Measurements from ENCODE around the gene OLFM1.

Gene OLFM1

DNA sequence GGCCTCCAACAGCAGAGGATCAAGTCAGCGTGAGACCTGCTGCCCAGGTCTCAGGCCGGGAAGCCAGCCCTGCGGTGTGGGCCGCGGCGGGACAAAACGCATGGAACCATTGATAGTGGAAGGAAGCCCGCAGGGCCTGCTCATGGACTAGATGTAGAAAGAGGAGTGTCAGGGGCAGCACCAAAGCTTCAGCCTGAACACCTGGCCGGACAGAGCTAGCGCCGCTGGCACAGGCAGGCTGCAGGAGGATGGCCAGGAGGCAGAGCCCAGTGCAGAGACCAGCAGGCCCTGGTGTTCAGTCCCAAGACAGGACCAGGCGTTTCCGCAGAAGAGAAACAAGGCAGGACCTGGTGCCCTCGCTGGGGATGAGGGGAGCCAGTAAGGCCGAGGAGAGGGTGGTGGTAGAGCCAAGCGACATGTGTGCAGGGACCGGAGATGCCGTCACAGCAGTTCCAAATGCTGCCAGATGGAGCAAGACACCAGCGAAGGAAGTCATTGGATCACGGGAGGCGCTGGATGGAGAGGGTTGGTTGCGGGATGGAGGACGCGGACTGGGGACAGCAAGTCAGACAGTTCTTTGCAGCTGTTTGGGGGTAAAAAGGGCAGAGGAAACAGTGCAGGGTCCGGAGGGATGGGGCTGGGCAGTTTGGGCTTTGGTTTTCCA lies 42.1 kb upstream of the OLFM1 start:
- no peak for TF ChIP-seq CTCF (conservative IDR thresholded peaks at IDR 0.05)
- H3K27ac ChIP-seq, result no peak overlapping the region

DNA sequence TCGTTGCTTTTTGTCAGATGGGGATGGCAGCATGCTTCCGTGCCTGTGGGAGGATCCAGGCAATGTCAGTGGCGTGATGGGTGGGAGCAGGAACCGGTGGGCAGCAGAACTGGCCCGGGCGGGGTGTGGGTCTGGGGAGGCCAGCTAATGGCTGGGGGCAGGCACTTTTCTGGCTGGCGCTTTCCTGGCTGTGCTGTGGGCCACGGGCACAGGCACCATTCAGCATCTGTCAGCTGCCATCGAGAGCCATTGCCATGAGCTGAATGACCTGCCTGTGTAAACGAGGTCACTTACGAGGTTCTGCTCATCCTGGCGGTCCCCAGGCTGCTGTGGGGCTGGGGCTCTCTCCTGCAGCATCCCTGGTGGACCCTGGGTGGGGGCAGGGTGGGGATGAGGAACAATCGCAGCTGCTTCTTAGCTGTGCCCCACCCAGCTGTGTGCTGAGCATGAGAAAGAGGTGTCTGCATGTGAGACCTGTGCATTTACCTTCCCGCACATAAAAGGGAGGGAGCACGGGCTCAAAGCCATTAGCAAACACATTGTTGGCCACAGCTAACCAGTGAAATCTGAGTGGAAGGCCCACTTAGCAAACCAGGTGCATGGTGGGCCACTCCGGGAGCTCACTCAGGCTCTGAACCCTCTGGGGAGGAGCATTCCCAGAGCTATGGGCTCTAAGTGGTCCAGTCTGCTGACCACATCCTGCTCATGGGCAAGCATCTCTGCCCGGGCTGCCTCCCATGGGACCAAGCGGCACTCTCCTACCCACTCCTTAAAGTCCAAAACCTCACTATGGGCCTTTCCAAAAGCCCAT lies 41.3 kb upstream of the OLFM1 start:
- no peak for TF ChIP-seq CTCF (conservative IDR thresholded peaks at IDR 0.05)
- H3K27ac ChIP-seq, result no peak overlapping the region

DNA sequence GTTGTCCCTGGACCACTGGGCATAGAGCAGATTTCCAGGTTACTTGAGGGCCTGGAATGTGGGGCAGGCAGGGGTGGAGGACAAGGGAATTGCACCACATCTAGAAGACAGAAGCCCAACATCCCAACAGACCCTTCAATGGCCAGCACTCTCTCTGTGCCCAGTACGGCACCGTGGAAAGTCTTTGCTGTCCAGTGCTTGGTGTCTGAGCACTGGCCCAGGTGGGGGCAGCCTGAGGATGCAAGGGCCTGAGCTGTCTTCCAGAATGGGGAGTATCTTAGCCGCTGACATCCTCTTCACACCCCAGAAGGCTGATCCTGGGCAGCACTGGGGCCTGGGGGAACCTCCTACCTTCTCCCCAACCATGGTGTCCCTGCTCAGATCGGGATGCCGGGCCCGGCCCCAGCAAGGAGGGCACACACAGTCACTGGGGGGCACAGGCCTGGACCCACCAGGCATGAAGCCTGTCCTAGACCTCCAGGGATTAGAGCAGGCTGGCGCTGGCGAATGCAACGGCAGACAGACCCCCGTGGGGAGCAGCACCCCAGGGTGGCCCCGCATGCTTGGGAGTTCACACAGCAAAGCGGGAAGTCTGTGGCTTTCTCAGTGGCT lies 40.6 kb upstream of the OLFM1 start:
- TF ChIP-seq CTCF (conservative IDR thresholded peaks at IDR 0.05), result no peak
- no peak overlapping the region for H3K27ac ChIP-seq

DNA sequence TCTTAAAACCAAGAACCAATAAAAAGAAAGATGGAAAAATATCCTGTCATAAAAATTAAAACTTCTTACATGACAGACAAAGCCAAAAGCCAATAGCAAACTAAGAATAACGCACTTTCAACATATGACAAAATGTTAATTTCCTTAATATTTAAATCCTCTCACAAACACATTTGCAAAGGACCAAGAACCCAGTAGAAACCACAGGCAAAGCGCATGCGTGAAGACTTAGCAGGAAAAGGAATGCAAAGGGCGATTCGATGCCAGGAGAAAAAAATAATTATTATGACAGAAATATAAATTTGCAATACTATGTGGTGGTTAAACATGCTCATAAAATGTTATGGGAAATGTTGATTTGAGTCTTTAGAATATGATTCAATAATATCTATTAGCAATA lies 39.9 kb upstream of the OLFM1 start:
- no peak for TF ChIP-seq CTCF (conservative IDR thresholded peaks at IDR 0.05)
- H3K27ac ChIP-seq, result no peak overlapping the region

DNA sequence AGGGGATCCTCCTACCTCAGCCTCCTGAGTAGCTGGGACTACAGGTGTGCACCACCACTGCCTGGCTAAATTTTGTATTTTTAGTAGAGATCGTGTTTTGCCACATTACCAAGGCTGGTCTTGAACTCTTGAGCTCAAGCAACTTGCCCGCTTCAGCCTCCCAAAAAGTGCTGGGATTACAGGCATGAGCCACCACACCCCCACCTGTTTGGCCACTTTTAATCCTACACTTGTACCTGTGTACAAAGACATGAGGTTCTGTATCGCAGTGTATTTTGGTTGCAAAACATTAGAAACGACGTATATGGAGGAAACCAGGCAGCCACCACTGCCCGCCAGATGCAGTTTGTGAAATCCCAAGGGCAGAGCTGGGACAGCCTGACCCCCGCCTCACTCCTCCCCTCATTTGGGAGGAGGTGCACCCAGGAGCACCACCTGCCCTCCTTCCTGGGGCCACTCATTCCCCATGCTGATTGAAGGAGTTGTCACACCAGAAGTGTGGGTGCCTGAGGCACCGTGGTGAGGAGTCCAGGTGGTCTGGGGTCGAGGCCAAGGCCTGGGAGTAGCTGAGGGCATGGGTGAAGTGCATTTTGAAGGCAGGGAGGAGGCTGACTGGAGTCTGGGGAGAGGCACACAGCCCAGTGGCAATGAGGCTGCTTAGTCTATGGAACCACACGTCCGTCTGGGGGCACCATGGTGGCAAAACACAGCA lies 39.3 kb upstream of the OLFM1 start:
- no peak overlapping the region for H3K27ac ChIP-seq
- no peak for TF ChIP-seq CTCF (conservative IDR thresholded peaks at IDR 0.05)

- no peak for TF ChIP-seq CTCF (conservative IDR thresholded peaks at IDR 0.05)
- H3K27ac ChIP-seq, result no peak overlapping the region
These were observed 38.6 kb upstream of the OLFM1 start for GRCh38 chr9:135048758-135049444.

Data from VCaP (cell line).